Heart left ventricle (tissue), 16 donors: ENCODE results near the gene NOCT. TPM values are rescaled to one million over a fixed set of nuclear protein-coding genes. Genes with fewer than 3 reads are reported as not detected.

Source experiments
- ATAC-seq, 4 donors: fragments of 200-7000 bp; cut with Tn5 transposase; one replicate each; pipeline ENCODE4 v1.9.1; 2020 to 2022; ENCODE audit warnings: moderate library complexity in 4 of 4, mild to moderate bottlenecking in 3 of 4, moderate number of reproducible peaks in 1 of 4
- DNase-seq, 5 donors: peaks; one replicate each; pipeline ENCODE4 v3.0.0-alpha.2; 2020
- H3K27ac ChIP-seq, 12 donors: fragments of 200-600 bp; sonication (generic) in 4 of 12; one replicate each; pipeline versions ENCODE4 v1.5.0 to v1.8.0; 2016 to 2022; ENCODE audit warnings: mild to moderate bottlenecking in 2 of 12
- H3K27me3 ChIP-seq, 9 donors: fragments of 200-600 bp; sonication (generic) in 2 of 9; one replicate each; pipeline versions ENCODE4 v1.5.1 to v1.8.0; 2016 to 2022; ENCODE audit warnings: mild to moderate bottlenecking in 3 of 9
- H3K36me3 ChIP-seq, 9 donors: fragments of 200-600 bp; sonication (generic) in 2 of 9; one replicate each; pipeline versions ENCODE4 v1.5.0 to v1.8.0; 2018 to 2022; ENCODE audit warnings: mild to moderate bottlenecking in 2 of 9
- H3K4me1 ChIP-seq, 12 donors: fragments of 200-600 bp; sonication (generic) in 4 of 12; one replicate each; pipeline versions ENCODE4 v1.5.0 to v1.8.0; 2016 to 2022; ENCODE audit warnings: mild to moderate bottlenecking in 3 of 12
- H3K4me3 ChIP-seq, 12 donors: fragments of 200-600 bp; sonication (generic) in 4 of 12; one replicate each; pipeline versions ENCODE4 v1.5.0 to v1.8.0; 2017 to 2022; ENCODE audit warnings: mild to moderate bottlenecking in 9 of 12, moderate library complexity in 4 of 12
- H3K9me3 ChIP-seq, 12 donors: fragments of 200-600 bp; sonication (generic) in 4 of 12; one replicate each; pipeline versions ENCODE4 v1.5.0 to v1.8.0; 2016 to 2022; ENCODE audit warnings: mild to moderate bottlenecking in 1 of 12
- POLR2A ChIP-seq, 2 donors: fragments of 450-650 bp; IDR thresholded peaks; one replicate each; pipeline ENCODE4 v1.6.1; 2017; ENCODE audit warnings: antibody characterized with exemption in 2 of 2, mild to moderate bottlenecking in 2 of 2, moderate library complexity in 2 of 2
- WGBS, 4 donors: extraction: QIAGEN DNeasy Blood & Tissue Kit in 2 of 4; methylation state at CpG; one replicate each; pipeline versions ENCODE4 v1.1.5 to v1.1.7; 2013 to 2018; 5-methylcytosine and 5-hydroxymethylcytosine counted together
- intact Hi-C, 10 donors: fragments of 100-400 bp; cut with DNase I; formaldehyde crosslinking; loops; one replicate each; pipeline versions ENCODE4 v1.11.1 to v1.14.2; 2022
- long read RNA-seq, 3 donors: library from polyadenylated mRNA; unstranded; transcript quantifications; one replicate each; pipeline ENCODE4 v2.0.0, GENCODE V29; 2020 to 2021
- polyA plus RNA-seq, 2 donors: library from polyadenylated mRNA; stranded (reverse); fragments of 200-250 nt; gene quantifications; one replicate each; pipeline ENCODE4 v1.2.3, GENCODE V29; 2013
- total RNA-seq, 9 donors: library from RNA; depleted of rRNA in 2 of 9; stranded (reverse); fragments of >200 nt in 2 of 9; fragmentation: NEBNext Ultra II Directional in 3 of 9; extraction: Animal tissue kit (Norgen Biotek cat#: 25700) in 3 of 9; gene quantifications; one replicate each; pipeline versions ENCODE4 v1.1.0 to v1.2.4, GENCODE V29; 2016 to 2023
- TF ChIP-seq, protein P1 (sequence below), 12 donors: fragments of 200-600 bp; sonication (generic) in 4 of 12; IDR thresholded peaks; one replicate each; pipeline versions ENCODE4 v1.5.0 to v1.8.0; 2018 to 2022; ENCODE audit warnings: antibody characterized with exemption in 12 of 12, mild to moderate bottlenecking in 5 of 12
- donor health status: ischemic (EF 13 %, LVEDD 7.1; RV severe dilation, severe dysfunction).
- donor health status: healthy with polysubstance abuse.
- donor health status: DM: no; HTN: yes; CAD: no.
- donor health status: DM: no; HTN: no; CAD: no.
- donor health status: ischemic (EF 25% LVEDD 6.9; RV normal size, moderate dysfunction).
- donor health status: ischemic (EF 25% LVEDD 5.7; RV mildly dilated, moderate dysfunction).
- donor health status: healthy.
- donor health status: DM: yes; HTN: yes; CAD: no.
- donor health status: ischemic (EF 35%, LVEDD 5.7; RV mildly dilated, moderate dysfunction).
- donor health status: nonischemic (EF 11% LVEDD 7.7; RV severe dilation, severe dysfunction).
- donor health status: DM: yes; HTN: yes; CAD: no.
- donor health status: PGD.
- donor health status: ischemic (EF 29% LVEDD 5.4; RV normal size, mild dysfunction).
- donor health status: nonischemic (EF 23%, LVEDD 6.1; RV moderate dilation, normal function).

Gene NOCT, protein sequence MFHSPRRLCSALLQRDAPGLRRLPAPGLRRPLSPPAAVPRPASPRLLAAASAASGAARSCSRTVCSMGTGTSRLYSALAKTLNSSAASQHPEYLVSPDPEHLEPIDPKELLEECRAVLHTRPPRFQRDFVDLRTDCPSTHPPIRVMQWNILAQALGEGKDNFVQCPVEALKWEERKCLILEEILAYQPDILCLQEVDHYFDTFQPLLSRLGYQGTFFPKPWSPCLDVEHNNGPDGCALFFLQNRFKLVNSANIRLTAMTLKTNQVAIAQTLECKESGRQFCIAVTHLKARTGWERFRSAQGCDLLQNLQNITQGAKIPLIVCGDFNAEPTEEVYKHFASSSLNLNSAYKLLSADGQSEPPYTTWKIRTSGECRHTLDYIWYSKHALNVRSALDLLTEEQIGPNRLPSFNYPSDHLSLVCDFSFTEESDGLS
- total RNA-seq (10 to 100 TPM in 3 of 9 donors, 1 to 10 TPM in 6; 6.1 to 16.8 (median 8.7) TPM), polyA plus RNA-seq (1 to 10 TPM; 3.1 to 5.4 TPM)
- long read RNA-seq, donor 1, partial matches to known transcripts: 0 of 2 reads
- long read RNA-seq, donor 1, other reads (novel, unspliced or antisense): 2 of 2 reads
- long read RNA-seq, donor 2, partial matches to known transcripts: 0 of 2 reads
- long read RNA-seq, donor 2, other reads (novel, unspliced or antisense): 2 of 2 reads
- long read RNA-seq, donor 3, partial matches to known transcripts: 0 of 2 reads
- long read RNA-seq, donor 3, other reads (novel, unspliced or antisense): 1 of 2 reads

GRCh38 chr4:139015269-139015947 lies at the start of gene NOCT:
Gene NOCT, plus strand, starts transcription at chr4:139015781. Its CDS starts 201 bp downstream, at chr4:139015982.
- DNase-seq: peak; percentile 89 to 94 (median 92)
- H3K4me3 ChIP-seq: peak within 1 kb of the TSS; percentile 57 to 92 (median 74)
- intact Hi-C loops: loop anchor here in 2 of 10 donors (5.0 kb wide), 1 partner anchor 162 kb away; the partner anchor contains the start of gene ELF2 (in 2 of the 2)
- H3K36me3 ChIP-seq: peaks cover 0 to 6% (median 0%) of the 10 kb centered on the region in 9 donors
- H3K27ac ChIP-seq: peak within 1 kb of the TSS; percentile 81 to 98 (median 92)
- no peaks in the 10 kb centered on the region for H3K9me3 ChIP-seq
- no peaks in the 10 kb centered on the region for H3K27me3 ChIP-seq
- peak; percentile 94 to 97 (median 96) for ATAC-seq
- TF ChIP-seq POLR2A (IDR thresholded peaks at IDR 0.05): peak; percentile 11 to 87
- TF ChIP-seq, protein P1, sequence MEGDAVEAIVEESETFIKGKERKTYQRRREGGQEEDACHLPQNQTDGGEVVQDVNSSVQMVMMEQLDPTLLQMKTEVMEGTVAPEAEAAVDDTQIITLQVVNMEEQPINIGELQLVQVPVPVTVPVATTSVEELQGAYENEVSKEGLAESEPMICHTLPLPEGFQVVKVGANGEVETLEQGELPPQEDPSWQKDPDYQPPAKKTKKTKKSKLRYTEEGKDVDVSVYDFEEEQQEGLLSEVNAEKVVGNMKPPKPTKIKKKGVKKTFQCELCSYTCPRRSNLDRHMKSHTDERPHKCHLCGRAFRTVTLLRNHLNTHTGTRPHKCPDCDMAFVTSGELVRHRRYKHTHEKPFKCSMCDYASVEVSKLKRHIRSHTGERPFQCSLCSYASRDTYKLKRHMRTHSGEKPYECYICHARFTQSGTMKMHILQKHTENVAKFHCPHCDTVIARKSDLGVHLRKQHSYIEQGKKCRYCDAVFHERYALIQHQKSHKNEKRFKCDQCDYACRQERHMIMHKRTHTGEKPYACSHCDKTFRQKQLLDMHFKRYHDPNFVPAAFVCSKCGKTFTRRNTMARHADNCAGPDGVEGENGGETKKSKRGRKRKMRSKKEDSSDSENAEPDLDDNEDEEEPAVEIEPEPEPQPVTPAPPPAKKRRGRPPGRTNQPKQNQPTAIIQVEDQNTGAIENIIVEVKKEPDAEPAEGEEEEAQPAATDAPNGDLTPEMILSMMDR (IDR thresholded peaks at IDR 0.05): peak in 3 of 12 donors; percentile 4 to 33 (median 8)
- WGBS, 4 donors: 0 to 1% (median 1%) methylated on average over 24 to 62 of the region's 62 CpGs
- H3K4me1 ChIP-seq: peaks cover 0 to 62% (median 14%) of the 10 kb centered on the region in 12 donors

DNA sequence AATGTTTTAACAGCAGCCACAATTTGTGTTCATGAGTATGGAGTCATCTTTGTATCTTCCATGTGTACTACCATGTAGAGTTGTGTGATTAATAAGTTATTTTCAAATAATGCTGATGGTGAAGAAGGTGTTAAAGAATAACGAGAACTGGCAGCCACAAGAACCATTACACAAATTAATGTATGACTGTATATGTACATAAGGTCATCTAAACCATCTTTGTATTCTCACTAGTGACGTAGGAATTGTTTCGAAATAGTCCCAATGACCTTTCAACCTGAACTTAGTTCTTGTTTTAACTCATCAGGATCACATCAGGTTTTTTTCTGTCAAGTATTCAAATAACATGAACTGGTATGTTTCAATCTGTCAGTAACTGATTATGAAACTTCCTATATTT lies 48.3 kb upstream of the NOCT start:
- TF ChIP-seq, protein P1 (IDR thresholded peaks at IDR 0.05): no peak
- TF ChIP-seq POLR2A (IDR thresholded peaks at IDR 0.05): no peak
- ATAC-seq: no peak
- intact Hi-C loops: no loop called here

DNA sequence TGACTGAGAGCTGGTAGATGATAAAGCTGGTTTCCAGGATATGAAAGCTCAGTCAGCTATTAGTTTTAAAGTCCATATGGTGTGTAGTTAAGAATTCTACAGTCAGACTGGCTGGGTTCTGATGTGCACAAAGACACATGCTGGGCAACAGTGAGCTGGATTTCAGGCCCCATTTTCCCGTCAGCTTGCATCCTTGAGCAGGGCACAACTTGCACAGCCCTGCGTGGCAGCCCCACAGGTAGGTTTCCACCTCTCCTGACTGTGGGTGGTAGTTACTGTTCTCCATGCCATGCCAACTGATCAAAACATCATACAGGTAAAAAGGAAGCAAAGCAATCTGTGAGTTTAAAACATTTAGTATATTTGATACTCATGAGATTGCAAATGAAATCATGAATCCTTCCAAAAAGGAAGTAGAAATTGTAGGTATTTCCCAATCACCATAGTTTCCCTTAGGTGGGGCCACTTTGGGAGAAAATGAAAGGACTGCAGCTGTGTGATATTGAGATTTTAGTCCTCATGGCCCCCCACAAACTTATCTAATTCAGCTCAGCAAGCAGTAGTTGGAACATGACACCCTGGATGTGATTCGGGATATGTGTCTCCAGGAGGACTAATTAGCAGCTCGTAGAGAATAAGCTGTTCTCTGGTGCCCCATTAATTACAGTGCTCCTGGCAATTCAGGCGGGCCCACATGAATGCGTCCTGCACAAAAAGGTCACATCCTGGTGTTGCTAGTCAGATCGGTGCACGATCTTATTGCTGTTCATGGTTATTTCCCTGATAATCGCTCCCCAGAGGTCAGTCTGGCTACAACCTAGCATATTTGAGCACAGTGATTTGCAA lies 42.4 kb upstream of the NOCT start:
- H3K4me3 ChIP-seq: no peak overlapping the region
- no peak for DNase-seq

More for the DNA sequence above, 48.3 kb upstream of the NOCT start:
- 80 to 90% (median 85%) methylated on average over 3 of the region's 3 CpGs for WGBS, 4 donors
- no peak for DNase-seq
- Histone ChIP-seq H3K36me3 (no peaks in the 10 kb centered on the region), H3K27me3 (no peaks in the 10 kb centered on the region), H3K4me3 (no peak overlapping the region), H3K4me1 (peaks cover 0 to 4% (median 0%) of the 10 kb centered on the region in 12 donors), H3K9me3 (no peaks in the 10 kb centered on the region), H3K27ac (no peak overlapping the region)

GRCh38 chr4:138975225-138975624 lies 40.4 kb upstream of the NOCT start:
- no peak overlapping the region for H3K4me3 ChIP-seq
- no peaks in the 10 kb centered on the region for H3K27me3 ChIP-seq
- intact Hi-C loops: no loop called here
- H3K9me3 ChIP-seq: no peaks in the 10 kb centered on the region
- H3K4me1 ChIP-seq: peaks cover 0 to 24% (median 0%) of the 10 kb centered on the region in 12 donors
- ATAC-seq (no peak), DNase-seq (no peak)
- 76 to 88% (median 84%) methylated on average over 4 of the region's 4 CpGs for WGBS, 4 donors
- no peak overlapping the region for H3K27ac ChIP-seq
- H3K36me3 ChIP-seq: no peaks in the 10 kb centered on the region
- no peak for TF ChIP-seq POLR2A (IDR thresholded peaks at IDR 0.05)
- TF ChIP-seq, protein P1 (IDR thresholded peaks at IDR 0.05): no peak

More for the DNA sequence above, 42.4 kb upstream of the NOCT start:
- peaks cover 0 to 26% (median 0%) of the 10 kb centered on the region in 12 donors for H3K4me1 ChIP-seq
- H3K27ac ChIP-seq: no peak overlapping the region
- H3K9me3 ChIP-seq: no peaks in the 10 kb centered on the region
- no peaks in the 10 kb centered on the region for H3K27me3 ChIP-seq
- intact Hi-C loops: no loop called here
- WGBS, 4 donors: 64 to 73% (median 71%) methylated on average over 9 of the region's 9 CpGs
- no peak for ATAC-seq
- H3K36me3 ChIP-seq: no peaks in the 10 kb centered on the region
- TF ChIP-seq POLR2A (IDR thresholded peaks at IDR 0.05): no peak
